Activated CD4-positive, CD25-positive, alpha-beta regulatory T cell treated with anti-CD3 and anti-CD28 coated beads, Interleukin-2, amount 50 U/mL, for 24 hours (primary cell): Measurements from ENCODE around the gene PRODH.
"Not testable (repeated sequence)": the region's sequence is repeated elsewhere in the genome, so short reads cannot be mapped to it uniquely, and the experiment has no call there.

Experiments used
- ATAC-seq, 2 donors: fragments of 150-1000 bp; cut with Tn5 transposase; one replicate each; pipeline ENCODE4 v1.10.0; 2021; ENCODE audit warnings: mild to moderate bottlenecking in 1 of 2, moderate library complexity in 1 of 2

PRODH gene

GRCh38 chr22:18896037-18896657, 39.9 kb downstream of the PRODH start:
- ATAC-seq = not testable (repeated sequence)

- not testable (repeated sequence) for ATAC-seq
Observed at GRCh38 chr22:18893775-18894174, 42.3 kb downstream of the PRODH start.

GRCh38 chr22:18890510-18891192, 45.4 kb downstream of the PRODH start:
- ATAC-seq = peak in 1 of 2 donors; percentile 38

GRCh38 chr22:18888115-18888514, 48.0 kb downstream of the PRODH start:
- ATAC-seq = no peak

GRCh38 chr22:18884465-18884864, 51.6 kb downstream of the PRODH start:
- not testable (repeated sequence) for ATAC-seq

- ATAC-seq = not testable (repeated sequence)
Observed at GRCh38 chr22:18881260-18881659, 54.8 kb downstream of the PRODH start.
